WTC11 (cell line): ENCODE data around the gene CAB39. TPM values are rescaled to one million over a fixed set of nuclear protein-coding genes. Genes with fewer than 3 reads are reported as not detected.

Experiments used
- ATAC-seq: fragments of 200-7000 bp; cut with Tn5 transposase; 2 replicates; pipeline ENCODE4 v1.10.0; 2021; ENCODE audit warnings: mild to moderate bottlenecking, moderate library complexity
- CTCF ChIA-PET: fragments of 300-600 bp; sonication (Branson Sonifier 250); formaldehyde crosslinking; loops from one replicate; lab custom pipeline; 2021; ENCODE audit warnings: antibody characterized with exemption; lab: Charles Lee
- POLR2A ChIA-PET: fragments of 350-600 bp; sonication (Branson Sonifier 250); formaldehyde crosslinking; loops from one replicate; lab custom pipeline; 2021; ENCODE audit warnings: antibody characterized with exemption; lab: Charles Lee
- DNase-seq: peaks from one replicate; pipeline ENCODE4 v3.0.0; 2021; ENCODE audit warnings: low spot score
- H3K27ac Mint-ChIP-seq: 2 replicates; pipeline ENCODE4 v1.8.0; 2021; ENCODE audit warnings: mixed read lengths
- H3K27me3 Mint-ChIP-seq: 2 replicates; pipeline ENCODE4 v1.8.0; 2021; ENCODE audit warnings: low read depth, mild to moderate bottlenecking, moderate library complexity, mixed read lengths
- H3K36me3 Mint-ChIP-seq: 2 replicates; pipeline ENCODE4 v1.8.0; 2021; ENCODE audit warnings: mixed read lengths
- H3K4me1 Mint-ChIP-seq: 2 replicates; pipeline ENCODE4 v1.8.0; 2022; ENCODE audit warnings: mixed read lengths
- H3K4me3 Mint-ChIP-seq: 2 replicates; pipeline ENCODE4 v1.8.0; 2021; ENCODE audit warnings: mild to moderate bottlenecking, moderate library complexity, mixed read lengths
- H3K9me3 Mint-ChIP-seq: 2 replicates; pipeline ENCODE4 v1.8.0; 2021; ENCODE audit warnings: mixed read lengths
- CREB1 ChIP-seq: sonication (generic); formaldehyde crosslinking; IDR thresholded peaks from 2 replicates; pipeline ENCODE4 v1.8.0; 2023; ENCODE audit warnings: mild to moderate bottlenecking, missing genetic modification reagents
- IRF2 ChIP-seq: sonication (generic); formaldehyde crosslinking; IDR thresholded peaks from 2 replicates; pipeline ENCODE4 v1.8.0; 2022; ENCODE audit warnings: low read depth, missing genetic modification reagents, borderline replicate concordance
- NFE2L1 ChIP-seq: sonication (generic); formaldehyde crosslinking; IDR thresholded peaks from 2 replicates; pipeline ENCODE4 v1.8.1; 2023; ENCODE audit warnings: missing genetic modification reagents
- NR1H2 ChIP-seq: sonication (generic); formaldehyde crosslinking; IDR thresholded peaks from 2 replicates; pipeline ENCODE4 v1.9.0; 2021; ENCODE audit warnings: mild to moderate bottlenecking, moderate library complexity, missing genetic modification reagents
- OVOL2 ChIP-seq: fragments of 250-450 bp; sonication (Bioruptor Pico); IDR thresholded peaks from 2 replicates; pipeline ENCODE4 v1.9.0; 2021; ENCODE audit warnings: mild to moderate bottlenecking, borderline replicate concordance
- PRRX2 ChIP-seq: fragments of 250-450 bp; sonication (Bioruptor Pico); IDR thresholded peaks from 2 replicates; pipeline ENCODE4 v1.8.0; 2021; ENCODE audit warnings: mild to moderate bottlenecking
- TP53 ChIP-seq: sonication (generic); formaldehyde crosslinking; IDR thresholded peaks from 2 replicates; pipeline ENCODE4 v1.8.1; 2023; ENCODE audit warnings: mild to moderate bottlenecking, missing genetic modification reagents
- ZBTB21 ChIP-seq: sonication (generic); formaldehyde crosslinking; IDR thresholded peaks from 2 replicates; pipeline ENCODE4 v1.8.1; 2023; ENCODE audit warnings: mild to moderate bottlenecking, missing genetic modification reagents, borderline replicate concordance
- ZNF219 ChIP-seq: sonication (generic); formaldehyde crosslinking; IDR thresholded peaks from 2 replicates; pipeline ENCODE4 v1.8.0; 2023; ENCODE audit warnings: missing genetic modification reagents, mild to moderate bottlenecking, borderline replicate concordance
- ZNF317 ChIP-seq: sonication (generic); formaldehyde crosslinking; IDR thresholded peaks from 2 replicates; pipeline ENCODE4 v1.8.1; 2023; ENCODE audit warnings: low read depth, mild to moderate bottlenecking, moderate library complexity, missing genetic modification reagents, borderline replicate concordance
- total RNA-seq: library from RNA; stranded (reverse); gene quantifications from 3 replicates; pipeline ENCODE4 v1.2.3, GENCODE V29; 2021
- TF ChIP-seq, protein P1 (sequence below): sonication (generic); formaldehyde crosslinking; IDR thresholded peaks from 2 replicates; pipeline ENCODE4 v1.8.1; 2023; ENCODE audit warnings: mild to moderate bottlenecking, moderate library complexity, missing genetic modification reagents
- TF ChIP-seq, protein P2 (sequence below): sonication (generic); formaldehyde crosslinking; IDR thresholded peaks from 2 replicates; pipeline ENCODE4 v1.8.0; 2022; ENCODE audit warnings: mild to moderate bottlenecking, missing genetic modification reagents
- TF ChIP-seq, protein P3 (sequence below): sonication (generic); formaldehyde crosslinking; IDR thresholded peaks from 2 replicates; pipeline ENCODE4 v1.8.1; 2023; ENCODE audit warnings: mild to moderate bottlenecking, missing genetic modification reagents
- TF ChIP-seq, protein P4 (sequence below): sonication (generic); formaldehyde crosslinking; IDR thresholded peaks from 2 replicates; pipeline ENCODE4 v1.8.1; 2022; ENCODE audit warnings: mild to moderate bottlenecking, missing genetic modification reagents, moderate library complexity, borderline replicate concordance
- TF ChIP-seq, protein P5 (sequence below): sonication (generic); formaldehyde crosslinking; IDR thresholded peaks from 2 replicates; pipeline ENCODE4 v1.8.1; 2022; ENCODE audit warnings: low read depth, missing genetic modification reagents, borderline replicate concordance

The CAB39 gene
- total RNA-seq, 1 experiment from 2014 or later = 36.9 TPM

DNA sequence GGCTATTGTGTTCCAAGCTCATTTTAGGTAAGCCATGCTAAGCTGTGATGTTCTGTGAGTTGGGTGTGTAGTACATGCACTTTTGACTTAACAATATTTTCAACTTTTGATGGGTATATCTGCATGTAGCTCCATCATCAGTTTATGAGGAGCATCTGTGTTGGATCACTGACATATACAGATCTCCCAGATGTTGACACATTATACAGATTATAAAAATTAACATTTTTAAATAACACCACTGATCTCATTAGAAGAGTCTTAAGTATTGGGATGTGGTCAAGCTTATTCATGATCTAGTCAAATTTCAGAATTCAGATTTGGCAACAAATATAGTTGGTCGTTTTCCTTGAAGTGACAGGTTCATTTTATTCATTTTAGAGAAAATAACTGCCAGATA, 51.7 kb downstream of the CAB39 start (continued):
- TF ChIP-seq, protein P1, sequence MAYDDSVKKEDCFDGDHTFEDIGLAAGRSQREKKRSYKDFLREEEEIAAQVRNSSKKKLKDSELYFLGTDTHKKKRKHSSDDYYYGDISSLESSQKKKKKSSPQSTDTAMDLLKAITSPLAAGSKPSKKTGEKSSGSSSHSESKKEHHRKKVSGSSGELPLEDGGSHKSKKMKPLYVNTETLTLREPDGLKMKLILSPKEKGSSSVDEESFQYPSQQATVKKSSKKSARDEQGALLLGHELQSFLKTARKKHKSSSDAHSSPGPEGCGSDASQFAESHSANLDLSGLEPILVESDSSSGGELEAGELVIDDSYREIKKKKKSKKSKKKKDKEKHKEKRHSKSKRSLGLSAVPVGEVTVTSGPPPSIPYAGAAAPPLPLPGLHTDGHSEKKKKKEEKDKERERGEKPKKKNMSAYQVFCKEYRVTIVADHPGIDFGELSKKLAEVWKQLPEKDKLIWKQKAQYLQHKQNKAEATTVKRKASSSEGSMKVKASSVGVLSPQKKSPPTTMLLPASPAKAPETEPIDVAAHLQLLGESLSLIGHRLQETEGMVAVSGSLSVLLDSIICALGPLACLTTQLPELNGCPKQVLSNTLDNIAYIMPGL = no peak
- TF ChIP-seq, protein P2, sequence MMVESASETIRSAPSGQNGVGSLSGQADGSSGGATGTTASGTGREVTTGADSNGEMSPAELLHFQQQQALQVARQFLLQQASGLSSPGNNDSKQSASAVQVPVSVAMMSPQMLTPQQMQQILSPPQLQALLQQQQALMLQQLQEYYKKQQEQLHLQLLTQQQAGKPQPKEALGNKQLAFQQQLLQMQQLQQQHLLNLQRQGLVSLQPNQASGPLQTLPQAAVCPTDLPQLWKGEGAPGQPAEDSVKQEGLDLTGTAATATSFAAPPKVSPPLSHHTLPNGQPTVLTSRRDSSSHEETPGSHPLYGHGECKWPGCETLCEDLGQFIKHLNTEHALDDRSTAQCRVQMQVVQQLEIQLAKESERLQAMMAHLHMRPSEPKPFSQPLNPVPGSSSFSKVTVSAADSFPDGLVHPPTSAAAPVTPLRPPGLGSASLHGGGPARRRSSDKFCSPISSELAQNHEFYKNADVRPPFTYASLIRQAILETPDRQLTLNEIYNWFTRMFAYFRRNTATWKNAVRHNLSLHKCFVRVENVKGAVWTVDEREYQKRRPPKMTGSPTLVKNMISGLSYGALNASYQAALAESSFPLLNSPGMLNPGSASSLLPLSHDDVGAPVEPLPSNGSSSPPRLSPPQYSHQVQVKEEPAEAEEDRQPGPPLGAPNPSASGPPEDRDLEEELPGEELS (CRISPR knock-in tag) = no peak

DNA sequence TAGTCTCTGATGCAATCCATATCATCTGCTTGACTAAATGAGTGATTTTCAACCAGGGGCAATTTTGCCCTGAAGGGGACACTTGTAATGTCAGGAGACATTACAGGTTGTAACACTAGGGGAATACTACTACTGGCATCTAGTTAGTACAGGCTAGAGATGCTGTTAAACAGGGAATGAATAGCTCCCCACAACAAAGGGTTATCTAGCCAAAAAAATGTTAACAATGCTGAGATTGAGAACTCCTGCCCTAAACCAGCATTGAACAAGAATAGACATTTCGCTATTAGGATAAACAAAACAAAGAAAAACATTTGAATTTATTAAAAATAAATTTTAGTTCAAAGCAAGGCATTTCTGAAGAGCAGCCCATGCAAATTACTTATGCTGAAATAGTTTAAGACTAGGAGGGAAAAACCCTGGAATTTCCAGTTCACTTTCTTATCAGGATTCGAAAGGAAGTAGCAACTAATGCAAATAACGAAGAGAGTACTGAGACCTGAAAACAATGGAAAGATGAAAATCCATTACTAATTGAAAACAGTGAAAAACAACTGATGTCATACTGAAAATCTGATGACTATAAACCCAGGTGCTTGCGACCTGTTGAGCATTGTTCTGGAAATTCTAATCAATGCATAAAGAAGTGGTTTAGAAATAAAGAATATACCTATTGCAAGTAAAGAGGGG, 53.1 kb downstream of the CAB39 start:
- Mint-ChIP-seq H3K27me3 (no peaks in the 10 kb centered on the region), H3K27ac (peak overlapping the region; percentile 88), H3K4me3 (no peak overlapping the region), H3K9me3 (no peaks in the 10 kb centered on the region), H3K4me1 (peaks cover 20% of the 10 kb centered on the region), H3K36me3 (peaks cover 4% of the 10 kb centered on the region)
- DNase-seq = no peak
- ATAC-seq = peak; percentile 44
- POLR2A ChIA-PET = interaction anchor here (0.6 kb wide), 1 partner anchor 117 kb away, joined by 3 read pairs; no protein-coding TSS in a partner anchor
- TF ChIP-seq OVOL2 = no peak
- TF ChIP-seq, protein P3, sequence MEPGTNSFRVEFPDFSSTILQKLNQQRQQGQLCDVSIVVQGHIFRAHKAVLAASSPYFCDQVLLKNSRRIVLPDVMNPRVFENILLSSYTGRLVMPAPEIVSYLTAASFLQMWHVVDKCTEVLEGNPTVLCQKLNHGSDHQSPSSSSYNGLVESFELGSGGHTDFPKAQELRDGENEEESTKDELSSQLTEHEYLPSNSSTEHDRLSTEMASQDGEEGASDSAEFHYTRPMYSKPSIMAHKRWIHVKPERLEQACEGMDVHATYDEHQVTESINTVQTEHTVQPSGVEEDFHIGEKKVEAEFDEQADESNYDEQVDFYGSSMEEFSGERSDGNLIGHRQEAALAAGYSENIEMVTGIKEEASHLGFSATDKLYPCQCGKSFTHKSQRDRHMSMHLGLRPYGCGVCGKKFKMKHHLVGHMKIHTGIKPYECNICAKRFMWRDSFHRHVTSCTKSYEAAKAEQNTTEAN = no peak
- TF ChIP-seq ZNF219 (CRISPR knock-in tag) = no peak
- TF ChIP-seq TP53 (CRISPR knock-in tag) = no peak
- TF ChIP-seq, protein P4, sequence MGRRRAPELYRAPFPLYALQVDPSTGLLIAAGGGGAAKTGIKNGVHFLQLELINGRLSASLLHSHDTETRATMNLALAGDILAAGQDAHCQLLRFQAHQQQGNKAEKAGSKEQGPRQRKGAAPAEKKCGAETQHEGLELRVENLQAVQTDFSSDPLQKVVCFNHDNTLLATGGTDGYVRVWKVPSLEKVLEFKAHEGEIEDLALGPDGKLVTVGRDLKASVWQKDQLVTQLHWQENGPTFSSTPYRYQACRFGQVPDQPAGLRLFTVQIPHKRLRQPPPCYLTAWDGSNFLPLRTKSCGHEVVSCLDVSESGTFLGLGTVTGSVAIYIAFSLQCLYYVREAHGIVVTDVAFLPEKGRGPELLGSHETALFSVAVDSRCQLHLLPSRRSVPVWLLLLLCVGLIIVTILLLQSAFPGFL (CRISPR knock-in tag) = no peak
- no peak for TF ChIP-seq PRRX2
- TF ChIP-seq NFE2L1 (CRISPR knock-in tag) = no peak
- TF ChIP-seq CREB1 (CRISPR knock-in tag) = no peak
- TF ChIP-seq ZNF317 (CRISPR knock-in tag) = no peak
- no peak for TF ChIP-seq ZBTB21
- no peak for TF ChIP-seq NR1H2 (CRISPR knock-in tag)
- no peak for TF ChIP-seq IRF2 (CRISPR knock-in tag)
- TF ChIP-seq, protein P5, sequence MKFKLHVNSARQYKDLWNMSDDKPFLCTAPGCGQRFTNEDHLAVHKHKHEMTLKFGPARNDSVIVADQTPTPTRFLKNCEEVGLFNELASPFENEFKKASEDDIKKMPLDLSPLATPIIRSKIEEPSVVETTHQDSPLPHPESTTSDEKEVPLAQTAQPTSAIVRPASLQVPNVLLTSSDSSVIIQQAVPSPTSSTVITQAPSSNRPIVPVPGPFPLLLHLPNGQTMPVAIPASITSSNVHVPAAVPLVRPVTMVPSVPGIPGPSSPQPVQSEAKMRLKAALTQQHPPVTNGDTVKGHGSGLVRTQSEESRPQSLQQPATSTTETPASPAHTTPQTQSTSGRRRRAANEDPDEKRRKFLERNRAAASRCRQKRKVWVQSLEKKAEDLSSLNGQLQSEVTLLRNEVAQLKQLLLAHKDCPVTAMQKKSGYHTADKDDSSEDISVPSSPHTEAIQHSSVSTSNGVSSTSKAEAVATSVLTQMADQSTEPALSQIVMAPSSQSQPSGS (CRISPR knock-in tag) = no peak
- CTCF ChIA-PET = interaction anchor here (1.4 kb wide), 1 partner anchor 33 kb away, joined by 5 read pairs; no protein-coding TSS in a partner anchor
